SK-N-DZ (cell line): Measurements from ENCODE around the gene OR51G1. TPM values are rescaled to one million over a fixed set of nuclear protein-coding genes. Genes with fewer than 3 reads are reported as not detected.
"Not testable (repeated sequence)": the region's sequence is repeated elsewhere in the genome, so short reads cannot be mapped to it uniquely, and the experiment has no call there.

ENCODE experiments used
- DNase-seq: peaks from one replicate; pipeline ENCODE4 v3.0.0-alpha.2; 2015; ENCODE audit warnings: low spot score
- polyA plus RNA-seq, 2 experiments: library from polyadenylated mRNA; depleted of rRNA; stranded (reverse); fragments of >200 nt; gene quantifications; 2 replicates each; pipeline ENCODE4 v1.2.3, GENCODE V29; 2014

The OR51G1 gene
- not detected in 2 replicates for polyA plus RNA-seq (2014; cell fraction: cytosol; rRNA removed)
- polyA plus RNA-seq (2014; cell fraction: nucleus; rRNA removed), result not detected in 2 replicates

- DNase-seq, result no peak
These were observed at the start of gene OR51G1 for GRCh38 chr11:4924239-4924638. TSS of gene OR51G1 (minus strand) at chr11:4924339. CDS start at chr11:4924339, 0 bp downstream.

- no peak for DNase-seq
These were observed 38.7 kb upstream of the OR51G1 start for GRCh38 chr11:4962816-4963215.

- DNase-seq, result no peak
These were observed 36.7 kb upstream of the OR51G1 start for GRCh38 chr11:4960877-4961276.

- no peak for DNase-seq
These were observed 33.3 kb upstream of the OR51G1 start for GRCh38 chr11:4957396-4957795.

- DNase-seq, result not testable (repeated sequence)
These were observed 31.5 kb upstream of the OR51G1 start, which contains the start of gene OR51A2 for GRCh38 chr11:4955613-4956012. TSS of gene OR51A2 (minus strand) at chr11:4955713. CDS start at chr11:4955713, 0 bp downstream.

GRCh38 chr11:4947505-4947904 is 23.4 kb upstream of the OR51G1 start, which contains the start of gene OR51A4:
TSS of gene OR51A4 (minus strand) at chr11:4947605. CDS start at chr11:4947100, 505 bp downstream.
- DNase-seq, result no peak

GRCh38 chr11:4936745-4937144 is 12.6 kb upstream of the OR51G1 start:
- DNase-seq, result no peak

- DNase-seq, result no peak
These were observed 8.6 kb upstream of the OR51G1 start for GRCh38 chr11:4932751-4933150.

- DNase-seq, result no peak
These were observed 2.5 kb upstream of the OR51G1 start for GRCh38 chr11:4926608-4927007.

GRCh38 chr11:4922304-4922703 is 1.8 kb downstream of the OR51G1 start:
- no peak for DNase-seq

- DNase-seq, result no peak
These were observed 2.3 kb downstream of the OR51G1 start for GRCh38 chr11:4921796-4922195.

- DNase-seq, result no peak
These were observed 4.9 kb downstream of the OR51G1 start, which contains the start of gene OR51G2 for GRCh38 chr11:4919250-4919649. TSS of gene OR51G2 (minus strand) at chr11:4919350. CDS start at chr11:4915663, 3,687 bp downstream.

GRCh38 chr11:4916581-4916980 is 7.6 kb downstream of the OR51G1 start:
- no peak for DNase-seq

GRCh38 chr11:4903484-4903883 is 20.7 kb downstream of the OR51G1 start, which contains the start of gene OR51A7:
TSS of gene OR51A7 (plus strand) at chr11:4903783. CDS start at chr11:4907370, 3,587 bp downstream.
- DNase-seq, result no peak

GRCh38 chr11:4891996-4892640 is 32.0 kb downstream of the OR51G1 start:
- DNase-seq, result no peak

GRCh38 chr11:4890279-4890678 is 33.9 kb downstream of the OR51G1 start:
- no peak for DNase-seq

GRCh38 chr11:4887591-4887990 is 36.5 kb downstream of the OR51G1 start:
- no peak for DNase-seq

- no peak for DNase-seq
These were observed 38.0 kb downstream of the OR51G1 start for GRCh38 chr11:4886186-4886585.

GRCh38 chr11:4884361-4884760 is 39.8 kb downstream of the OR51G1 start:
- no peak for DNase-seq

GRCh38 chr11:4882543-4882942 is 41.6 kb downstream of the OR51G1 start:
- no peak for DNase-seq

GRCh38 chr11:4881860-4882500 is 42.2 kb downstream of the OR51G1 start, which contains the start of gene OR51T1:
TSS of gene OR51T1 (plus strand) at chr11:4881900. CDS start at chr11:4881900, 0 bp downstream.
- DNase-seq, result no peak

GRCh38 chr11:4881188-4881587 is 43.0 kb downstream of the OR51G1 start:
- no peak for DNase-seq
